ENCODE data around the gene PCDHB9.
"Not testable (repeated sequence)": the region's sequence is repeated elsewhere in the genome, so short reads cannot be mapped to it uniquely, and the experiment has no call there.

The PCDHB9 gene

DNA sequence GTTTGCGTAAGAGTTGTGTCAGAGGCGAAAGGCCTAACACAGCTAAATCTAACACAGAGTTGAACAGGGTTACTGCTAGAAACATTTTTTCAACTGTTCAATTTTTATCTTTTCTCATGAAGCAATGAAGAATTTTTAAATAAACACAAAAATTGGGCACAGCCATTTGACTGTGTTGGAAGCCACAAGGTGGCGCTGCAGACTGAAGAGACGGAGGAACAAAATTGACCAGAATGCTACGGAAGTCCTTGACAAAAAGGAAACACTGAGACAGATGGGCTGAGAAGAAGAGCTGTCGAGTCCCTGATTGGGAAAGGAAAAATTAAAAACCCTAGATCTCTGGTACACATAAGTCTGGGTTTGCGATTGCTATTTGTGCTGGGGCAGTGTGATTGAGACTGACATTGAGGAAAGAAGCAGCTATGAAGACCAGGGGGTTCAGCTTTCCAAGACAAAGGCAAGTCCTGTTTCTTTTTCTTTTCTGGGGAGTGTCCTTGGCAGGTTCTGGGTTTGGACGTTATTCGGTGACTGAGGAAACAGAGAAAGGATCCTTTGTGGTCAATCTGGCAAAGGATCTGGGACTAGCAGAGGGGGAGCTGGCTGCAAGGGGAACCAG lies at the start of gene PCDHB9:
Gene PCDHB9 (plus strand): TSS at position 265 of the 616 bp plus-strand sequence. CDS start 158 bp downstream, at position 423.
- no peak for DNase-seq (ENCODE audit: low read depth)

GRCh38 chr5:141137346-141137745 lies 49.6 kb upstream of the PCDHB9 start:
- not testable (repeated sequence) for DNase-seq (ENCODE audit: low read depth)

DNA sequence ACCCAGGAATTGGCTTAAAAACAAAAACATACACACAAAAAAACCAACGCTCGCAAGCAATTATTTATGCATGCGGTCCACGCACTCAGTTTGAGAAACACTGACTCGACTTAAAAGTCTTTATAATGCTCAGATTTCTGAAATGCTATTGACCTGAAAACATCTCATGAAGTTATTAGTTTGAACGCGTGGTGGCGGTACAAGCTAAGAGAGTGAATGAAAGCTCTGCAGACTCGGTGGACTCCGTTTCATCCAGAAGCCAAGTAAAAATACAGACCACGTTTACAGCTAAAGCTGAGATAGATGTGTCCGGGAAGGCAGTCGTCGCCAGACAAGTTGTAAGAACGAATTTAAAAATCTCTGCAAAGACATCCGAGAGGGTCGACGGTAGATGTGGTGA lies 37.1 kb upstream of the PCDHB9 start, which contains the start of gene PCDHB6:
Gene PCDHB6 (plus strand): TSS at position 246 of the 400 bp plus-strand sequence. CDS start 201 bp downstream, outside the sequence.
- DNase-seq (ENCODE audit: low read depth), result no peak

GRCh38 chr5:141150224-141150992 lies 36.6 kb upstream of the PCDHB9 start:
- DNase-seq (ENCODE audit: low read depth), result no peak

DNA sequence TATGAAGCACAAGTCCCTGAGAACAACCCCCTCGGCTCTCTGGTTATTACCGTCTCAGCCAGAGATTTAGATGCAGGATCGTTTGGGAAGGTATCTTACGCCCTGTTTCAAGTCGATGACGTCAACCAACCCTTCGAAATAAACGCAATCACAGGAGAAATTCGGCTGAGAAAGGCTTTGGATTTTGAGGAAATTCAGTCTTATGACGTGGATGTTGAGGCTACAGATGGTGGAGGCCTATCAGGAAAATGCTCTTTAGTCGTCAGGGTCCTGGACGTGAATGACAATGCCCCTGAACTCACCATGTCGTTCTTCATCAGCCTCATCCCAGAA lies 36.0 kb upstream of the PCDHB9 start:
- no peak for DNase-seq (ENCODE audit: low read depth)

DNA sequence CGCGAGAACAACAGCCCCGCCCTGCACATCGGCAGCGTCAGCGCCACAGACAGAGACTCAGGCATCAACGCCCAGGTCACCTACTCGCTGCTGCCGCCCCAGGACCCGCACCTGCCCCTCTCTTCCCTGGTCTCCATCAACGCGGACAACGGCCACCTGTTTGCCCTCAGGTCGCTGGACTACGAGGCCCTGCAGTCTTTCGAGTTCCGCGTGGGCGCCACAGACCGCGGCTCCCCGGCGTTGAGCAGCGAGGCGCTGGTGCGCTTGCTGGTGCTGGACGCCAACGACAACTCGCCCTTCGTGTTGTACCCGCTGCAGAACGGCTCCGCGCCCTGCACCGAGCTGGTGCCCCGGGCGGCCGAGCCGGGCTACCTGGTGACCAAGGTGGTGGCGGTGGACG lies 35.3 kb upstream of the PCDHB9 start:
- DNase-seq (ENCODE audit: low read depth), result not testable (repeated sequence)

DNA sequence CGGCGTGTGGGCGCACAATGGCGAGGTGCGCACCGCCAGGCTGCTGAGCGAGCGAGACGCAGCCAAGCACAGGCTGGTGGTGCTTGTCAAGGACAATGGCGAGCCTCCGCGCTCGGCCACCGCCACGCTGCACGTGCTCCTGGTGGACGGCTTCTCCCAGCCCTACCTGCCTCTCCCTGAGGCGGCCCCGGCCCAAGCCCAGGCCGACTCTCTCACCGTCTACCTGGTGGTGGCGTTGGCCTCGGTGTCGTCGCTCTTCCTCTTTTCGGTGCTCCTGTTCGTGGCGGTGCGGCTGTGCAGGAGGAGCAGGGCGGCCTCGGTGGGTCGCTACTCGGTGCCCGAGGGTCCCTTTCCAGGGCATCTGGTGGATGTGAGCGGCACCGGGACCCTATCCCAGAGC lies 34.9 kb upstream of the PCDHB9 start:
- DNase-seq (ENCODE audit: low read depth), result not testable (repeated sequence)

GRCh38 chr5:141155540-141156374 lies 31.2 kb upstream of the PCDHB9 start:
- no peak for DNase-seq (ENCODE audit: low read depth)

GRCh38 chr5:141157356-141157755 lies 29.6 kb upstream of the PCDHB9 start:
- not testable (repeated sequence) for DNase-seq (ENCODE audit: low read depth)

GRCh38 chr5:141157901-141158300 lies 29.1 kb upstream of the PCDHB9 start:
- DNase-seq (ENCODE audit: low read depth), result not testable (repeated sequence)

DNA sequence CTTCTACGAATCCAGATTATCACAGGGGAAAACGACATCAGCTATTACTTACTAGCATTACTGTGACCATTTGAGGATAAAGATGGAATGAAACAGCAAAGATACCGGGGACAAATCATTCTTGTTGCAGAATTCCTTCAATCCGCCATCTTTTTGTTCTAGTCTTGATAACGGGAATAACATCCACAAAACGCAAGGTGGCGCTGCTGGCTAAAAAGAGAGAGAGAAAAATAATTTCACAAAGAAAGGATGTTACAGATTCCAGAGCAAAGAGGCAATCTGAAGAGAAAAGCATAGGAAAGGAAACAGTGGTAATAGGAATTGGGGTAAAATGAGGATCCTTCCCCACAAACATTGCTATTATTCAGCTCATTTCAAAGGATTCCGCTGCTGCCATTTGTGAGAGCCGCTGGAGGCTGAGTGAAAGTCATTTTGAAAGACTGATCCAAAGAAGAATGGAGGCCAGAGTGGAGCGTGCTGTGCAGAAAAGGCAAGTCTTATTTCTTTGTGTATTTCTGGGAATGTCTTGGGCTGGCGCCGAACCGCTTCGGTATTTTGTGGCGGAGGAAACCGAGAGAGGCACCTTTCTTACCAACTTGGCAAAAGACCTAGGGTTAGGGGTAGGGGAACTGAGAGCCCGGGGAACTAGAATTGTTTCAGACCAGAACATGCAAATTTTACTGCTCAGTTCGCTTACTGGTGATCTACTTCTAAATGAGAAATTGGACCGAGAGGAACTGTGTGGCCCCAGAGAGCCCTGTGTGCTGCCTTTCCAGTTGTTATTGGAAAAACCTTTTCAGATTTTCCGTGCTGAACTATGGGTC lies 14.4 kb upstream of the PCDHB9 start, which contains the start of gene PCDHB7:
Gene PCDHB7 (plus strand): TSS at position 264 of the 824 bp plus-strand sequence. CDS start 192 bp downstream, at position 456.
- DNase-seq (ENCODE audit: low read depth), result no peak

GRCh38 chr5:141174291-141175104 lies 12.5 kb upstream of the PCDHB9 start:
- DNase-seq (ENCODE audit: low read depth), result not testable (repeated sequence)

DNA sequence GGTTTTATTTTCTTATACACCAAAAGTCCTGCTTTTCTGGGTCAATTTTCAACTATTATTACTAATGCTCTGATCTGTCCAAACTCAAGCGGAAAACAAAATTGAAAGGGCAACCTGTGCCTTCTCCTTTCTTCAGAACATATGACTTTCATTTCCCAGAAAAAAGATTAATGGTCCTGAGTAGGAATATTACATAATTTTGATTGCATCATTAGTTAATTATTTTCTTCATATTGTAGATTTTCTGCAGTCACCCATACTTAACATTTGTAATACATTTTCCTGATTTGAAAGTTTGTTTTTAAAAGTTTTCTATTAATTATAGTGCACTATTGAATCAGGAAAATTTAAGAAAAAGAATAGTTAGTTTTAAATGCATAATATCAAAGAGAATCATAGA lies 11.0 kb upstream of the PCDHB9 start:
- DNase-seq (ENCODE audit: low read depth), result no peak

- not testable (repeated sequence) for DNase-seq (ENCODE audit: low read depth)
These were observed 9.3 kb upstream of the PCDHB9 start, which contains the start of gene PCDHB8 for GRCh38 chr5:141177577-141178191. TSS of gene PCDHB8 (plus strand) at chr5:141177790. CDS start at chr5:141178035, 245 bp downstream.

DNA sequence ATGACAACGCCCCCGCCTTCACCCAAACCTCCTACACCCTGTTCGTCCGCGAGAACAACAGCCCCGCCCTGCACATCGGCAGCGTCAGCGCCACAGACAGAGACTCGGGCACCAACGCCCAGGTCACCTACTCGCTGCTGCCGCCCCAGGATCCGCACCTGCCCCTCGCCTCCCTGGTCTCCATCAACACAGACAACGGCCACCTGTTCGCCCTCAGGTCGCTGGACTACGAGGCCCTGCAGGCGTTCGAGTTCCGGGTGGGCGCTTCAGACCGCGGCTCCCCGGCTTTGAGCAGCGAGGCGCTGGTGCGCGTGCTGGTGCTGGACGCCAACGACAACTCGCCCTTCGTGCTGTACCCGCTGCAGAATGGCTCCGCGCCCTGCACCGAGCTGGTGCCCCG lies 7.6 kb upstream of the PCDHB9 start:
- not testable (repeated sequence) for DNase-seq (ENCODE audit: low read depth)

GRCh38 chr5:141179876-141180275 lies 7.1 kb upstream of the PCDHB9 start:
- DNase-seq (ENCODE audit: low read depth), result not testable (repeated sequence)

GRCh38 chr5:141180313-141180712 lies 6.6 kb upstream of the PCDHB9 start:
- DNase-seq (ENCODE audit: low read depth), result no peak

DNA sequence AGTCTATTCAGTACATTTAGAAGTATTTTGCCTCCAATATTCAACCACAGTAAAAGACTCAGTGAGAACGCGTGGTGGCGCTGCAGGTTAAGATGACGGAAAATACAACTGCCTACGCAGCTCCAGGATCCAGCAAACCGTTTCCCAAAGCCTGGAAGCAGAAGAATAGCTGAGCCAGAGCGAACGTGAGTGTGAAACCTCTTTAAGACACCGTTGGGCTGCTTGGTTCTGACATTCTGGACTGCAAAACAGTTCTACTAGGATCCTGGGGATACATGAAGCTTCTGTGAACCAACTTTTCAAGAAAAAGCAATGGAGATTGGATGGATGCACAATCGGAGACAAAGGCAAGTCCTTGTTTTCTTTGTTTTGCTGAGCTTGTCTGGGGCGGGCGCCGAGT lies 4.7 kb upstream of the PCDHB9 start, which contains the start of gene PCDHB16:
Gene PCDHB16 (plus strand): TSS at position 140 of the 400 bp plus-strand sequence. CDS start 173 bp downstream, at position 313.
- DNase-seq (ENCODE audit: low read depth), result no peak

- DNase-seq (ENCODE audit: low read depth), result not testable (repeated sequence)
These were observed 2.7 kb upstream of the PCDHB9 start for GRCh38 chr5:141184117-141184855.

Measured in fibroblast of gingiva (primary cell).